CD4-positive, alpha-beta memory T cell (primary cell): Measurements from ENCODE around the gene HMX1. TPM values are rescaled to one million over a fixed set of nuclear protein-coding genes. Genes with fewer than 3 reads are reported as not detected.

Source experiments
- CTCF ChIA-PET: fragments of 350-600 bp; sonication (Branson Sonifier 250); formaldehyde crosslinking; loops from one replicate; lab custom pipeline; 2021; ENCODE audit warnings: inconsistent platforms; ENCODE audit not compliant: partially characterized antibody; lab: Charles Lee
- POLR2A ChIA-PET: fragments of 350-600 bp; sonication (Branson Sonifier 250); formaldehyde crosslinking; loops from one replicate; lab custom pipeline; 2021; ENCODE audit not compliant: partially characterized antibody; lab: Charles Lee
- DNase-seq, 5 donors: peaks; one replicate each; pipeline versions ENCODE4 v3.0.0 to v3.0.0-alpha.2; 2020 to 2022; ENCODE audit warnings: mixed read lengths in 1 of 5
- H3K27ac ChIP-seq: one replicate; pipeline ENCODE4 v1.7.0; 2013; ENCODE audit warnings: low read depth, low read length
- H3K27me3 ChIP-seq: 2 replicates; pipeline ENCODE4 v1.7.0; 2013; ENCODE audit warnings: mild to moderate bottlenecking, low read length, moderate library complexity; ENCODE audit not compliant: insufficient read depth
- H3K36me3 ChIP-seq: 2 replicates; pipeline ENCODE4 v1.7.0; 2013; ENCODE audit warnings: mild to moderate bottlenecking, low read length, moderate library complexity; ENCODE audit not compliant: insufficient read depth
- H3K4me1 ChIP-seq: 2 replicates; pipeline ENCODE4 v1.7.0; 2013; ENCODE audit warnings: mild to moderate bottlenecking, low read length, moderate library complexity; ENCODE audit not compliant: insufficient read depth
- H3K4me3 ChIP-seq, 2 donors: one replicate each; pipeline ENCODE4 v1.7.0; 2013; ENCODE audit warnings: low read length in 2 of 2, mild to moderate bottlenecking in 1 of 2
- H3K9me3 ChIP-seq, 2 donors: one replicate each; pipeline ENCODE4 v1.7.0; 2013; ENCODE audit warnings: low read length in 2 of 2, control low read depth in 1 of 2; ENCODE audit not compliant: control insufficient read depth in 1 of 2
- H3K27ac Mint-ChIP-seq, 7 donors: one replicate each; pipeline ENCODE4 v1.8.0; 2020 to 2021; ENCODE audit warnings: mixed read lengths in 7 of 7, mild to moderate bottlenecking in 6 of 7, inconsistent platforms in 3 of 7, moderate library complexity in 3 of 7
- H3K27me3 Mint-ChIP-seq, 2 donors: one replicate each; pipeline ENCODE4 v1.8.0; 2020 to 2021; ENCODE audit warnings: mixed read lengths in 2 of 2
- H3K36me3 Mint-ChIP-seq, 2 donors: one replicate each; pipeline ENCODE4 v1.8.0; 2020 to 2021; ENCODE audit warnings: mixed read lengths in 2 of 2, inconsistent platforms in 1 of 2, mild to moderate bottlenecking in 1 of 2
- H3K4me1 Mint-ChIP-seq, 4 donors: one replicate each; pipeline ENCODE4 v1.8.0; 2020 to 2021; ENCODE audit warnings: mixed read lengths in 4 of 4, mild to moderate bottlenecking in 1 of 4
- H3K4me3 Mint-ChIP-seq, 8 donors: one replicate each; pipeline ENCODE4 v1.8.0; 2020 to 2021; ENCODE audit warnings: mixed read lengths in 8 of 8, mild to moderate bottlenecking in 7 of 8, moderate library complexity in 6 of 8, inconsistent platforms in 3 of 8
- H3K9me3 Mint-ChIP-seq, 8 donors: one replicate each; pipeline ENCODE4 v1.8.0; 2020 to 2021; ENCODE audit warnings: mixed read lengths in 8 of 8, mild to moderate bottlenecking in 5 of 8, inconsistent platforms in 3 of 8, moderate library complexity in 1 of 8
- intact Hi-C: fragments of 100-400 bp; cut with micrococcal nuclease; formaldehyde crosslinking; loops from one replicate; pipeline ENCODE4 v1.15.1; 2023
- polyA plus RNA-seq, 2 donors: library from polyadenylated mRNA; unstranded; fragments of 300-500 nt; fragmentation: Illumina TruSeq; gene quantifications; one replicate each; pipeline ENCODE4 v1.2.3, GENCODE V29; 2021
- total RNA-seq, 2 experiments: library from RNA; stranded (reverse); gene quantifications; one replicate each; pipeline ENCODE4 v1.2.3, GENCODE V29; 2021

HMX1 gene
- total and polyA plus RNA-seq, 4 experiments from 2014 or later: not detected

- no peak overlapping the region for H3K4me3 ChIP-seq
- Mint-ChIP-seq H3K4me3 (no peak overlapping the region), H3K36me3 (no peaks in the 10 kb centered on the region), H3K4me1 (no peaks in the 10 kb centered on the region), H3K9me3 (peaks cover 0 to 3% (median 0%) of the 10 kb centered on the region in 8 donors), H3K27me3 (peaks cover 8 to 9% of the 10 kb centered on the region in 2 donors), H3K27ac (no peak overlapping the region)
- intact Hi-C loops: no loop called here
- H3K9me3 ChIP-seq: no peaks in the 10 kb centered on the region
- ChIA-PET CTCF (interaction anchor here (1.4 kb wide), 1 partner anchor 20 kb away, joined by 3 read pairs; no protein-coding TSS in a partner anchor), POLR2A (interaction anchor here (1.9 kb wide), 1 partner anchor 21 kb away, joined by 4 read pairs; no protein-coding TSS in a partner anchor)
- no peaks in the 10 kb centered on the region for H3K27me3 ChIP-seq
- no peaks in the 10 kb centered on the region for H3K36me3 ChIP-seq
- H3K27ac ChIP-seq: no peak overlapping the region
- H3K4me1 ChIP-seq: no peaks in the 10 kb centered on the region
- DNase-seq: no peak
Observed at GRCh38 chr4:8817096-8817812, 54.4 kb downstream of the HMX1 start.
